LoVo (cell line): Measurements from ENCODE around the gene ELOVL4.

Experiments
- DNase-seq: peaks from one replicate; pipeline ENCODE4 v3.0.0-alpha.2; 2016; ENCODE audit warnings: low spot score

The ELOVL4 gene

GRCh38 chr6:79947191-79948186 is at the start of gene ELOVL4:
TSS of gene ELOVL4 (minus strand) at chr6:79947553. CDS start at chr6:79947279, 274 bp downstream.
- no peak for DNase-seq

GRCh38 chr6:79993911-79994309 is 46.6 kb upstream of the ELOVL4 start:
- no peak for DNase-seq

- DNase-seq: no peak
Measured at GRCh38 chr6:79993012-79993910, 45.9 kb upstream of the ELOVL4 start.

- no peak for DNase-seq
Measured at GRCh38 chr6:79989641-79990040, 42.3 kb upstream of the ELOVL4 start.

GRCh38 chr6:79985128-79985527 is 37.8 kb upstream of the ELOVL4 start:
- DNase-seq: no peak

GRCh38 chr6:79984261-79984660 is 36.9 kb upstream of the ELOVL4 start:
- DNase-seq: no peak

- no peak for DNase-seq
Measured at GRCh38 chr6:79981652-79982051, 34.3 kb upstream of the ELOVL4 start.

- DNase-seq: no peak
Measured at GRCh38 chr6:79971193-79971592, 23.8 kb upstream of the ELOVL4 start.

- no peak for DNase-seq
Measured at GRCh38 chr6:79969784-79970183, 22.4 kb upstream of the ELOVL4 start.

GRCh38 chr6:79967178-79967577 is 19.8 kb upstream of the ELOVL4 start:
- no peak for DNase-seq

- DNase-seq: no peak
Measured at GRCh38 chr6:79964607-79965081, 17.3 kb upstream of the ELOVL4 start.

GRCh38 chr6:79954849-79955248 is 7.5 kb upstream of the ELOVL4 start:
- DNase-seq: no peak

GRCh38 chr6:79949233-79949632 is 1.9 kb upstream of the ELOVL4 start:
- DNase-seq: peak; percentile 49

- DNase-seq: no peak
Measured at GRCh38 chr6:79946272-79947190, 822 bp downstream of the ELOVL4 start.

GRCh38 chr6:79943133-79943532 is 4.2 kb downstream of the ELOVL4 start:
- DNase-seq: no peak

- no peak for DNase-seq
Measured at GRCh38 chr6:79941489-79942151, 5.7 kb downstream of the ELOVL4 start.

GRCh38 chr6:79928478-79928998 is 18.8 kb downstream of the ELOVL4 start:
- DNase-seq: no peak

- no peak for DNase-seq
Measured at GRCh38 chr6:79927758-79928157, 19.6 kb downstream of the ELOVL4 start.

GRCh38 chr6:79923270-79923669 is 24.1 kb downstream of the ELOVL4 start:
- no peak for DNase-seq

GRCh38 chr6:79922018-79922417 is 25.3 kb downstream of the ELOVL4 start:
- DNase-seq: no peak

- DNase-seq: no peak
Measured at GRCh38 chr6:79913369-79913768, 34.0 kb downstream of the ELOVL4 start.
